GM18526 (cell line): ENCODE results near the gene TM7SF3.

ENCODE experiments used
- POLR2A ChIP-seq: IDR thresholded peaks from 3 replicates; pipeline ENCODE4 v1.6.1; 2011; ENCODE audit not compliant: insufficient read length; ENCODE audit errors: extremely low read depth

Gene TM7SF3

GRCh38 chr12:27020761-27021160 is 6.6 kb upstream of the TM7SF3 start:
- no peak for TF ChIP-seq POLR2A

- TF ChIP-seq POLR2A: no peak
Measured at GRCh38 chr12:27018037-27018436, 3.9 kb upstream of the TM7SF3 start.

GRCh38 chr12:27015730-27016076 is 1.5 kb upstream of the TM7SF3 start:
- no peak for TF ChIP-seq POLR2A

GRCh38 chr12:27014859-27015729 is 910 bp upstream of the TM7SF3 start:
- no peak for TF ChIP-seq POLR2A

GRCh38 chr12:27013611-27014084 is 536 bp downstream of the TM7SF3 start:
- no peak for TF ChIP-seq POLR2A

GRCh38 chr12:27012982-27013255 is 1.3 kb downstream of the TM7SF3 start:
- no peak for TF ChIP-seq POLR2A

GRCh38 chr12:27012239-27012981 is 1.8 kb downstream of the TM7SF3 start:
- TF ChIP-seq POLR2A: no peak

- no peak for TF ChIP-seq POLR2A
Measured at GRCh38 chr12:27009881-27010301, 4.3 kb downstream of the TM7SF3 start.

- TF ChIP-seq POLR2A: no peak
Measured at GRCh38 chr12:27008081-27008480, 6.1 kb downstream of the TM7SF3 start.

- no peak for TF ChIP-seq POLR2A
Measured at GRCh38 chr12:27006797-27007467, 7.3 kb downstream of the TM7SF3 start.

GRCh38 chr12:27005495-27005894 is 8.7 kb downstream of the TM7SF3 start:
- no peak for TF ChIP-seq POLR2A

GRCh38 chr12:27003421-27004381 is 10.5 kb downstream of the TM7SF3 start:
- no peak for TF ChIP-seq POLR2A

GRCh38 chr12:27002141-27002540 is 12.0 kb downstream of the TM7SF3 start:
- TF ChIP-seq POLR2A: no peak

- no peak for TF ChIP-seq POLR2A
Measured at GRCh38 chr12:27001663-27002062, 12.5 kb downstream of the TM7SF3 start.

- TF ChIP-seq POLR2A: no peak
Measured at GRCh38 chr12:27000961-27001360, 13.2 kb downstream of the TM7SF3 start.
